Measurements from ENCODE around the gene CNTN6. TPM values are rescaled to one million over a fixed set of nuclear protein-coding genes. Genes with fewer than 3 reads are reported as not detected.

The CNTN6 gene
- total RNA-seq, 2 donors from 2014 or later, result not detected

GRCh38 chr3:1294586-1294985 lies 201.8 kb downstream of the CNTN6 start:
- no peaks in the 10 kb centered on the region for H3K9me3 ChIP-seq
- WGBS, 2 donors, result 81 to 88% methylated on average over 5 of the region's 5 CpGs
- no peak overlapping the region for H3K27ac ChIP-seq
- ATAC-seq, result no peak
- no peak for DNase-seq
- no peaks in the 10 kb centered on the region for H3K36me3 ChIP-seq (replicated peaks in 1 of 2; ENCODE audit: insufficient read depth in 1 of 2, low read depth in 2 of 2)
- intact Hi-C loops (cut with DNase I), result no loop called here
- no peaks in the 10 kb centered on the region for H3K4me1 ChIP-seq
- no peak overlapping the region for H3K4me3 ChIP-seq
- H3K27me3 ChIP-seq, result no peaks in the 10 kb centered on the region
- TF ChIP-seq CTCF (IDR thresholded peaks at IDR 0.05), result no peak
- TF ChIP-seq POLR2A (IDR thresholded peaks at IDR 0.05), result no peak

- intact Hi-C loops (cut with DNase I), result no loop called here
- no peaks in the 10 kb centered on the region for H3K36me3 ChIP-seq (replicated peaks in 1 of 2; ENCODE audit: insufficient read depth in 1 of 2, low read depth in 2 of 2)
- DNase-seq, result no peak
- H3K27me3 ChIP-seq, result no peaks in the 10 kb centered on the region
- H3K27ac ChIP-seq, result no peak overlapping the region
- ATAC-seq, result no peak
- H3K9me3 ChIP-seq, result no peaks in the 10 kb centered on the region
- no peak for TF ChIP-seq POLR2A (IDR thresholded peaks at IDR 0.05)
- TF ChIP-seq CTCF (IDR thresholded peaks at IDR 0.05), result no peak
- WGBS, 2 donors, result 45 to 50% methylated on average over 6 of the region's 6 CpGs
- H3K4me3 ChIP-seq, result no peak overlapping the region
- no peaks in the 10 kb centered on the region for H3K4me1 ChIP-seq
These were observed 225.6 kb downstream of the CNTN6 start for GRCh38 chr3:1318296-1319005.

- no peak for TF ChIP-seq CTCF (IDR thresholded peaks at IDR 0.05)
- TF ChIP-seq POLR2A (IDR thresholded peaks at IDR 0.05), result no peak
- Histone ChIP-seq H3K27me3 (no peaks in the 10 kb centered on the region), H3K4me1 (no peaks in the 10 kb centered on the region), H3K27ac (no peak overlapping the region), H3K36me3 (replicated peaks in 1 of 2; ENCODE audit: insufficient read depth in 1 of 2, low read depth in 2 of 2) (no peaks in the 10 kb centered on the region), H3K4me3 (no peak overlapping the region), H3K9me3 (no peaks in the 10 kb centered on the region)
- ATAC-seq (no peak), DNase-seq (no peak)
- intact Hi-C loops (cut with DNase I), result no loop called here
These were observed 233.7 kb downstream of the CNTN6 start for GRCh38 chr3:1326546-1326945.

GRCh38 chr3:1330107-1330506 lies 237.3 kb downstream of the CNTN6 start:
- TF ChIP-seq POLR2A (IDR thresholded peaks at IDR 0.05), result no peak
- no peak for TF ChIP-seq CTCF (IDR thresholded peaks at IDR 0.05)
- ATAC-seq, result no peak
- intact Hi-C loops (cut with DNase I), result no loop called here
- WGBS, 2 donors, result 60 to 64% methylated on average over 2 of the region's 2 CpGs
- no peak for DNase-seq
- H3K27me3 ChIP-seq, result no peaks in the 10 kb centered on the region
- H3K9me3 ChIP-seq, result no peaks in the 10 kb centered on the region
- no peak overlapping the region for H3K27ac ChIP-seq
- H3K4me3 ChIP-seq, result no peak overlapping the region
- H3K4me1 ChIP-seq, result no peaks in the 10 kb centered on the region
- H3K36me3 ChIP-seq (replicated peaks in 1 of 2; ENCODE audit: insufficient read depth in 1 of 2, low read depth in 2 of 2), result no peaks in the 10 kb centered on the region

GRCh38 chr3:1346386-1346785 lies 253.6 kb downstream of the CNTN6 start:
- no peaks in the 10 kb centered on the region for H3K9me3 ChIP-seq
- no peaks in the 10 kb centered on the region for H3K4me1 ChIP-seq
- ATAC-seq, result no peak
- DNase-seq, result peak in 1 of 4 donors; percentile 14
- no peak overlapping the region for H3K4me3 ChIP-seq
- H3K27ac ChIP-seq, result no peak overlapping the region
- H3K36me3 ChIP-seq (replicated peaks in 1 of 2; ENCODE audit: insufficient read depth in 1 of 2, low read depth in 2 of 2), result no peaks in the 10 kb centered on the region
- TF ChIP-seq POLR2A (IDR thresholded peaks at IDR 0.05) (no peak), CTCF (IDR thresholded peaks at IDR 0.05) (no peak)
- no peaks in the 10 kb centered on the region for H3K27me3 ChIP-seq
- intact Hi-C loops (cut with DNase I), result no loop called here
- 41 to 58% methylated on average over 6 of the region's 6 CpGs for WGBS, 2 donors

Data from body of pancreas (tissue), 4 donors.